GM19324 (cell line): Measurements from ENCODE around the gene SERPINA9.
A peak's percentile ranks its signal among the peaks of the same experiment; 100 is the strongest.
"Not testable (repeated sequence)": the region's sequence is repeated elsewhere in the genome, so short reads cannot be mapped to it uniquely, and the experiment has no call there.

Experiments used
- ATAC-seq: cut with Tn5 transposase; IDR thresholded peaks from one replicate; pipeline ENCODE4 v1.9.1; 2021; ENCODE audit warnings: mild to moderate bottlenecking, moderate library complexity; ENCODE audit not compliant: unreplicated experiment, low FRiP score

The SERPINA9 gene

DNA sequence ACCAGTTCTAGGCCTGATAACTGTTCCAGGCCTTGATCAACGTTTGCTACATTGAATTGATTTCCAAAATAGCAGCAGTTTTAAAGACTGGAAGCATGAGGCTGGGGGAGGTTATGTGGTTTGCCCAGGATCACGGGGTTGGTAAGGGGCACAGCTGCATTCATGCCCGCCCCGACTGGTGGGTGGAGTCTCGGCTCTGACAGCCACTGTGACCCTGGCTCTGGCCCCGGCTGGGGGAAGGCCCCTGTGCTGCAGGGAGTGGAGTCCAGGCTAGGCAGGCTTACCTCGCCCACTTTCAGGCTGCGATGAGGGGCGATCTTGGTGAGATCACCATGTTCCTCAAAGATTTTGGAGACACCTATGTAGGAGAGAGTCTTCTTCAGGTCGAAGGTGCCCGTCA is 13.3 kb upstream of the SERPINA9 start:
- ATAC-seq, result no peak

DNA sequence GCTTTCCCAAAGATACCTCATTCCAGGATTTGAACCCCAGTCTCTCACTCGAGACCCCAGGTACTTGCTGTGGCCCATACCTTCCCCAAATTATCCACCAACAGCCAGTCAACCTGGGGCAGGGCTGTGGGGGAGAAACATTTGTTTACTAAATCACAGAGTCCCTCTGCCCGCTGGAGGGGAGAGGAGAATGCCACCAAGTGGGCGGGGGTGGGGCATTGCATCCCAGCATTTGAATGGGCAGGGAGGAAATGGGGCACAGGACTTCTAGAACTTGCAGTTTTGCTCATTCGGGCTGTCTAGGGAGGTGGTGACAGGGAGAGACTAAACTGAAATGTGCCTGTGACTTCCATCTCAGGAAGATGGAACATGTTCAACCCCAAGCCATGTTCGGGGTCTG is 10.9 kb upstream of the SERPINA9 start:
- ATAC-seq, result no peak

DNA sequence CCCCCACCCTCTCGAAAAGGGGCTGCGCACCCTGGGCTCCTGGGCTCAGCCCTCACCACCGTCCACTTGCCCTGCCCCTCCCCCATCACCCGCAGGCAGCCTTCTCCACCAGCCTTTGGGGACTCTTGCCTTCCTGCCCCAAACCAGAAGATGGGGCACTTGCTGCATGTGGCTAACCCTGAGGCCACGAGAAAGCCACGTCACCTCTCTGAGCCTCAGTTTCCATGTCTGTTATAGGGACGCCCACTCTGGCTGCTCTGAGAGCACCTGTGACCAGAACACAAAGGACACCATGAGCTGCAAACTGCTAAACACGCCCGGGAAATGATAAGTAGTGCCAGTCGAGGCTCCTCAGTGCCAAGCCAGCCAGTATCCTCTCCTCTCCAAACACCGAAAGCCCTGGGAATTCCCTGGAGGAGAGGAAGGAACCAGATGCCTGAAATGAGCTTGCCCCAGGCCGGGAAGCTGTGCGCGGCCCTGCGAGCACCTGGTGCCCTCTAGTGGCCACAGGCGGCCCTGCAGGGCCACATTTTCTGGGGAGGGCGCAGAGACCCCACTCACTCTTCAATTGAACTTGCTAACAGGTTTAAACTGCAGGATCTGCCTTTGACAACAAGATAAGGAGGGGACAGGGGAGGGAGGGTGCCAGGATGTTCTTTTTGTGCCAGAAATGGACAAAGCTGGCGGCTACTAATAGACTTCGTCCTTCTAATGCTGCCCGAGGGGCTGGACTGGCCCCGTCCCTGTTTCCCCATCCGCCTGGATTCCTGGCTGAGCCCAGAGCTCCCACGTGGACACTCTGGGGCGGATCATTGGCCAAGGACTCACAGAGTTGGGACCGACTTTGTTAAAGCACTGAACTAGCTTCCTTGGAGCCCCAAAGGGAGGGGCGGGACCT is 10.2 kb upstream of the SERPINA9 start:
- ATAC-seq, result no peak

DNA sequence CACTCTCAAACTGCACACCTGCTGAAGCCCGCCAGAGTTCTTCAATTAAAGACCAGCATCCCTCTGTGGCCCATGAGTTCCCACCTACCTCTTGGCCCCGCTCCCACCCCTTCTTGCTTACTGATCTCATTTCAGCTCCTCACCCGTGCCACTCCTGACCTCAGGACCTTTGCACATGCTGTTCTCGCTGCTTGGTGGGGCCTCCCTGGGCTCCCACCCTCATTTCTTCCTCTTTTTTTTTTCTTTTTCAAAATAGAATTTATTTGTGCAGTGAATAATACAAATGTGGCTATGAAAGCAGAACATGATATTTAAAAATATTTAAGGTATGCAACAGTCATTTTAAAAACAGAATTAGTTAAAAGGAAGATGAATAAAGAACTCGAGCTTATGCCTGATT is 8.5 kb upstream of the SERPINA9 start:
- no peak for ATAC-seq

DNA sequence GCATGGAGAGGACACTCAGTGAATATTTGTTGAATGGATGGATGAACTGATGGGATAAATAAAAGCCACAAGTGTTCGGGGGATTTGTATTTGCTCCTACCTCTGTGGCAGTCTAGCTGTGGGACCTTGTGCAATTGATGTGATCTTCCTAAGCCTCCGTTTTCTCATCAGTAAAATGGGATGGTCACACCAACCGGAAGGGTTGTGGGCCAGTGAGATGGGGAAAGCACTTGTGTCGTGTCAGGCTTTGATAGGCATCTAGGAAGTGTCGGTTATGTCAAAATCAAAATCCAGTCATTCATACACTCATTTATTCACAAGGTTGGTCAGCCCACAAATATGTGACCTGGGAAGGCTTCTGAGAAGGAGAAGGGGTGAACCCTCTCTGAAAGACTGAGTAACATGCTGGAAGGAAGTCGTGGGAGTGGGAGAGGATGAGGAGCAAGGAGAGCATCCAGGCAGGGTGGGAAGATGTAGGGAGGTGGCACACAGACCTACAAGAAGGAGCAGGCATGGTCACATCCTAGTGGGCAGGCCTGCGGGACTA is 7.8 kb upstream of the SERPINA9 start:
- ATAC-seq, result no peak

DNA sequence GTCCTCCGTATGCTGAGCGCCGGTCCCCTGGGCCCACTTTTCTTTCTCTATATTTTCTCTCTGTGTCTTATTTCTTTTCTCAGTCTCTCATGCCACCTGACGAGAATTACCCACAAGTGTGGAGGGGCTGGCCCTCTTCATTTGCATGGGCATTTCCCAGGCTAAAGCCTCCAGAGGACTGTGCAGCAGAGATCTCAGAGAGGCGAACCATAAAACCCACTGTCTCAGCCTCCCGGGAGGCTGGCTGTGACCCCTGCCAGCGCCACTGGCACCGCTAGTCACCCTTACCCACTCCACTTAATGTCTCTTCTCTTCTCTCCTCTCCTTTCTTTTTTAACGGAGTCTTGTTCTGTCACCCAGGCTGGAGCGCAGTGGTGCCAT is 7.1 kb upstream of the SERPINA9 start:
- ATAC-seq, result peak; percentile 61

DNA sequence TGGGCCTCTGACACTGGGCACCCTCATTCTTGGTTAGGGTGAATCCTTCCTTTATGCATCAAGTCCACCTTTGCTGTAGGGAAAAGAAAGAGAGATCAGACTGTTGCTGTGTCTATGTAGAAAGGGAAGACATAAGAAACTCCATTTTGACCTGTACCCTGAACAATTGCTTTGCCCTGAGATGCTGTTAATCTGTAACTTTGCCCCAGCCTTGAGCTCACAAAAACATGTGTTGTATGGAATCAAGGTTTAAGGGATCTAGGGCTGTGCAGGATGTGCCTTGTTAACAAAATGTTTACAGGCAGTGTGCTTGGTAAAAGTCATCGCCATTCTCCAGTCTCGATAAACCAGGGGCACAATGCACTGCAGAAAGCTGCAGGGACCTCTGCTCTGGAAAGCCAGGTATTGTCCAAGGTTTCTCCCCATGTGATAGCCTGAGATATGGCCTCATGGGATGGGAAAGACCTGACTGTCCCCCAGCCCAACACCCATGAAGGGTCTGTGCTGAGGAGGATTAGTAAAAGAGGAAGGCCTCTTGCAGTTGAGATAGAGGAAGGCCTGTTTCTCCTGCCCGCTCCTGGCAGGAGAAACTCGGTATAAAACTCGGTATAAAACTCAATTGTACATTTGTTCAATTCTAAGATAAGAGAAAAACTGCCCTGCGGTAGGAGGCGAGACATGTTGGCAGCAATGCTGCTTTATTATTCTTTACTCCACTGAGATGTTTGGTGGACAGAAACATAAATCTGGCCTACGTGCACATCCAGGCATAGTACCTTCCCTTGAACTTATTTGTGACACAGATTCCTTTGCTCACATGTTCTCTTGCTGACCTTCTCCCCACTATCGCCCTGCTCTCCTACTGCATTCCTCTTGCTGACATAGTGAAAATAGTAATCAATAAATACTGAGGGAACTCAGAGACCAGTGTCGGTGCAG is 6.4 kb upstream of the SERPINA9 start:
- ATAC-seq, result not testable (repeated sequence)

DNA sequence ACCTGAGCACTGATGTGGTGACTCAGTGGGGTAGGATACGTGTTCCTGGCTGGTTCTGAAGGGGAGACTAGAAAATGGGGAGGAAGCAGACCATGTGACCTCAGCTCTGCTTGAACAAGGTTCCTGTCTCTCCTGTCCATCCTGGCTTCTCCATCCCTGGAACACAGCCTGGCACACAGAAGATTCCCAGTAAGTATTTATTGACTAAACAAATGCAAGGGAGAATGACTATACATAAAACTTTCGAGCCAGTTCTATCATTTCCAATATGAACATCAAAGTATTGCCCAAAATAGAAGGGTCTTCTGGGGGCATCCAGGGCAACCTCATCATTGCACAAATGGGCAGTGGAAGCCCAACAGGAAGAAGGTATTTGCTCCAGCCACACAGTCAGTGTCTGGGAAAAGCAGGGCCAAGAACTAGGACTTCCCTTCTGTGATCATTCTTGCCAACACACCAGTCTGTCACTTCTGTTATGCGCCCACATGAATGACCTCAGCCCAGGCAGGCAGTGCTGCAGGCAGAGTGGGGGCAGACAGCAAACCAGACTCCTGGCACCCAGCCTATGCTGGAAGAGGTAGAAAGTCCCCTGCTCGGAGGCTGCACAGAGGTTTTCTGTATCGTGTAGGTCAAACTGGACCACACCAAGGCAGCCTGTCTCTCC is 5.6 kb upstream of the SERPINA9 start:
- ATAC-seq, result no peak

DNA sequence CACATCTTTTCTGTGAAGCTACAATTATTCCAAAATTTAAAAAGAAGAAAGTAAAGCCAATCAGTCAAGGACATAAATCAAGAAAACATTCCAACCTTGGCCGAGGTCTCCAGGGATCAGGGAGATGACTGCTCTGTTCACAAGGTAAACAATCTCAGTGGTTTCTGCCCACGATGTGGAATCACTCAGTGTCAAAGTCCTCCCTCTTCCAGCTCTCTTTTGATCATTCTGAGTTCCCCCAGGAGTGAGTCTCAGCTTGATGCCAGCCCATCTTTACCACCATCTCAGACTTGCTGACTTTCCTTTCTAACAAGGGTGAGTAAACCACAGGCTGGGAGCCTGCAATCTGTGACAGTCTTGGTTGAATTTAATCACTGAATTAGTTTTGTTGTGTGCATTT is 4.8 kb upstream of the SERPINA9 start:
- no peak for ATAC-seq

DNA sequence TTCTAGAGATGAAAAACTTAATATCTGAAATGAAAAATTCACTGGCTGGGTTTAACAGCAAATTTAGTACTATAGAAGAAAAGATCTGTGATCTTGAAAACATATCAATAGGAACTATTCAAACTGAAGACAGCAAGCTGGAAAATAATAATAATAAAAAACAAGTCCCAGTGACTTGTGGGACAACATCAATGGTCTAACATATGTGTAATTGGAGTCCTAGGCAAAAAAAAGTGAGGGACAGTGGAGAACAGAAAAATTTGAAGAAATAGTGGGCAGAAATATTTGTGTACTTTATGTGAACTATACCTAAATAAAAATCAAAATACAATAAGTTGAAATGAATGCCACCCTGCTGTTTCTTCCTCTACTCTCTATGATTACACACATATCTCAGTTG is 2.4 kb upstream of the SERPINA9 start:
- ATAC-seq, result no peak

DNA sequence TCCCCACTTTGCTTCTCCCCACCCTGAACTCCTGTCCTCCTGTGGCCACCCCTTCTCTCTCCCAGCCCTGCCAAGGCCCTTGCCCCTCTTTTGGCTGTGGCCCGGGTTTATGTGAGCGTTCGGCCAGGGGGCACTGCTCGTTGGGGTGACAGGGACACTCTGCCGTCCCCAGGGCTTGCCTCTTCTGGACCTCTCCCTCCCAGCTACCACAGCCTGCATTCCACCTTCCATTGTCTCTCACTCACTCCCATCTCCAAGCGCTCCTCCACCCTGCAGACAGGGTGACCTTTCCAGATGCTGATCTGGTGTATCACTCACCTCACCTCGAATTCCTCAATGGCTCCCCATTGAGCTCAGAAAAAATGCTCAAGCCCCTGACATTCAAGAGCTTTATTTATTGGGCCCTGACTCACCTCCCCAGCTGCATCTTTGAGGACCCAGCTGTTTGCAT is 1.4 kb downstream of the SERPINA9 start:
- no peak for ATAC-seq

DNA sequence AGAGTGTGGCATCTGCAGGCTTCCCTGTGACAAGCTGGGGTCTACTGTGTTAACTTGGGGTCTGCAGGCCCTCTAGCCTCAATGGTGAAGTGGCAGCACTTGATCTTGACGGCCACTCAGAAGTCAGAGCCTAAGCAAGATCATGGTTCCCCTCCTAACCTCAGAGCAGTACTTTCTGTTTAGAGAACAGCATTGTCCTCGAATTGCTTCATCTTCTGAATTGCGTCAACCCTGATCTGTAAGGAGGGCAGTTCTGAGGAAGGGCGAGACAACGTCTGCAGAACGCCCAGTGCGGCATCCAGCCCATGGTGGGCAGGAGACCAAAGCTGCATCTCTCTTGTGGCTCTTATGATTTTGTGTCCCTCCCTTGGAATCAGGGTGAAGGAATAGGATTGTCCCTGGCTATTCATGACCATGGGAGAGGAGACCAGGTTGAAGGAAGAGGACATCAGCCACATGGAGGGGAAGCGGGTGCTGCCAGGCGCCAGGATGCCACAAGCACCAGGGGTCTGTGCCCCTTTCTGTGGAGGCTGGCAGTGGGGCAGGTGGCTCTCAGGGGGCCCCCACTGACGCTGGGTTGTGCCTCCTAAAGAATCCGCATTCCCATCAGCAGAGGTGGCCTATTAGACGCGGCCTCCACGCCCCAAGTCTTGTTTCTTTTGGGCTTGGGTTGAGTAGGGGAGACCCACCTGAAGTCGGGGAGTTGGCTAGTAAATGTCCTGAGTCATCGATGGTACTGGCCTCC is 2.2 kb downstream of the SERPINA9 start:
- ATAC-seq, result no peak

DNA sequence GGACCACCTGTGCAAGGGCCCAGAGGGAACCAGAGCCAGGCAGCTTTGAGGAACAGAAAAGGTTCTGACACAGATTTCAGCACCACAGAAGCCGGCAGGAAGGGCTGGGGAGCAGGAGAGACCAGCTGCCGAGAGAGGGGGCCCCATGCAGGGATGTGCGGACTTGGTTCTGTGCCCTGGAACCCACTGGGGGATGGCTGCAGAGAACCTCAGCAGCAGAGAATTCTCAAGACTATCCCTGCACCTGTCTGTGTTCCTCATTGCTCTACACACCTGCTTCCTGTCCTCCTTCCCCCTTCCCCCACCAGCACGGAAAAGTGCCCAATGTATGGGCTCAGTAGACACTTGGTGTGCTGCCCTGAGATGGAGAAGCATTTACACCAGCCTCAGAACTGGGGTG is 3.2 kb downstream of the SERPINA9 start:
- no peak for ATAC-seq

DNA sequence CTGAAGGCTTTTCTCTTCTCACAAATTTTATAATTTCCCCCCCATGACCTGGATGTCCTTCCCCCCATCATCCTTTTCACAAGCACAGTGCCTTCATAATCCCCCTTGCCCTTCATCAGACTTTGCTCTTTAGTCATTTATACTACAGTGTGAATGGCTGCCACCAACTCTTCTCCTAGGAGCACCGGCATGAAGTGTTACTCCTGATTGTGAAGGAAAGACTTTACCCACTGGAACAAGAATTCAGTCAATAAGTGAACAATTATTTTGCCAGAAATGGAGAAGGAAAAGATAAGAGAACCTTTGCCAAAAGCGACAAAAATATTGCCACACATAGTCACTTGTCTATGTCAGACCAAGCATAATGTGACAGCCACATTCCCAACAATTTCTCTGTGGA is 5.0 kb downstream of the SERPINA9 start:
- ATAC-seq, result no peak

DNA sequence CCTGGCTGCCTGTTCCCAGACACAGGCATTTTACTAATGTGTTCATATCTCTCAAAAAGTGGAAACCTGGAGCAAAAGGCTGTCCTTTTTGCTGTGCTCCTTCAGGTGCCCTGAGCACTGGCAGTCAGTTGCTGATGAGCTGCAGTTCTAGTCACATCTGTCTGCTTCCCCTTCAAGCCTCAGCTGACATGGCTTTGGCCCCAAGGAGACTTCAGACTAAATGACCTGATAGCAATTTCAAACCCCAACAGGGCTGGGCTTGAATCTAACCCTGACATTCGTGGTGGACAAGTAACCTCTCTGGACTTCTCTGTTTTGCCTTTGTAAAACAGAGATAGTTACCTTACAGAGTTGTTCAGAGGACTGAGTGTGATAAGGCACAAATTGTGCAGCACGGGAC is 5.7 kb downstream of the SERPINA9 start:
- no peak for ATAC-seq

DNA sequence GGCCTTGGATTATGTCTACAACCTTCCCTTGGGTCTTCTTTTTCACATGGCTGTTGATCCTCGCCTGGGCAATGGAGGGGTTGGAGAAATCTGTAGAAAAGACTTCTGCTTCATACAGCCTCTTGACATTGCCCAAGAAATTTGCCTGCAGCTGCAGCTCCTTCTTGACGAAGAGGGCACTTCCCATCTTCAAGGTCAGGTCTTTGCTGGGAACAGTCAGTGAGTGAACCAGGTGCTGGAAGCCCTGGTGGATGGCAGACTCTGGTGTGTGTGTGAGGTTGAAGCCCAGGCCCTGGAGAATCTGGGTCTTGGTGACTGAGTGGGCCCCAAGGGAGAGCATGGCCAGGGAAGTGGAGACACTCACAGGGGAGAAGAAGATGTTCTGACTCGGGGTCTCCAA is 6.7 kb downstream of the SERPINA9 start:
- ATAC-seq, result no peak

DNA sequence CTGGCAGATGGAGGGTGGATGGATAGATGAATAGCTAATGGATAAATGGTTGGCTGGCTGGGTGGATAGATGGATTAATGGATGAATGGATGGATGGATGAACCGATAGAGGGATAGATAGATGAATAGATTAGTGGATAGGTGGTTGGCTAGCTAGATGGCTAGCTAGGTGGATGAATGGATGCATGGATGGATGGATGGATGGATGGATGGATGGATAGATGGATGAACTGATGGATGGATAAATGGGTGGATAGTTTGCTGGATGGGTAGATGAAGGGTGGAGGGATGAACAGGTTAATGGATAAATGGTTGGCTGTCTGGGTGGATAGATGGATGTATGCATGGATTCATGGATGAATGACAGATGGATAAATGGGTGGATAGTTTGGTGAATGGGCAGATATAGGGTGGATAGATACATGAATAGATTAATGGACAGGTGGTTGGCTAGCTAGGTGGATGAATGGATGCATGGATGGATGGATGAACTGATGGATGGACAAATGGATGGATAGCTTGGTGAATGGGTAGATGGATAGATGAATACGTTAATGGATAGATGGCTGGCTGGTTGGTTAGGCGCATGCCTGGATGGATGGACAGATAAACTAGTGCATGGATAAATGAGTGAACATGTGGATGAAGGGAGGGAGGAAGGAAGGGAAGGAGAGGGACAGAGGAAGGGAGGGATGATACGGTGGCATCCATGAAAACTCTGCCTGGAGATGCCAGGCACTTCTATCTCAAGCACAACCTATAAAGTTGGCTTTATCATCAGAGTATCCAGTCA is 8.1 kb downstream of the SERPINA9 start:
- ATAC-seq, result no peak

DNA sequence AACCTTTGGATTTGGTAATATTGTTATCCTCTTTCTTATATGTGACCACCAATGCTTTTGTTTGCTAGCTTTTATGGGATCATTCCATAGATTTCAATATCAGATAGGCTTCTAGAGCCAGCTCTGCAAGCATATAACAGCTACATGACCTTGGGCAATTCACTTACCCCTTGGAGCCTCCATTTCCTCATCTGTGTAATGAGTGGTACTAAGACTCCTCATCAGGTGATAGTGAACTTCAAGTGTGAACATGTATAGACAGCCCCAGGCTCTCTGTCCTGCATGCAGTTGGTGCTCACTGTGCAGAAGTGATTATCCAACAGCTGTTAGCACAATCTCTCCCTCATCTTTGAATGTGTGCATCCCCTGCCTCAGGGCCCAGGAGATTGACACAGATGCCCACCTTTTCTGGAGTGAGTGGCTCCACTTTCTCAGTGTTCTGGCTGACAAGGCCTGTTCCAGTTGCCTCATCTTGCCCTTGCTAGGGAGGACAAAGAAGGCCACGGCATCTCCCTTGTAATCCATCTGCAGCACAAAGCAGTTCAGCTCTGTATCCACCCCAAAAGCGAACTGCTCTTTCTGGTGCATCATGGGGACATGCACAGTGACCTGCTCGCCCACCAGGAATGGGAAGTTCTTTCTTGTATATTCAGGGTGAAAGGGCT is 9.2 kb downstream of the SERPINA9 start:
- no peak for ATAC-seq

DNA sequence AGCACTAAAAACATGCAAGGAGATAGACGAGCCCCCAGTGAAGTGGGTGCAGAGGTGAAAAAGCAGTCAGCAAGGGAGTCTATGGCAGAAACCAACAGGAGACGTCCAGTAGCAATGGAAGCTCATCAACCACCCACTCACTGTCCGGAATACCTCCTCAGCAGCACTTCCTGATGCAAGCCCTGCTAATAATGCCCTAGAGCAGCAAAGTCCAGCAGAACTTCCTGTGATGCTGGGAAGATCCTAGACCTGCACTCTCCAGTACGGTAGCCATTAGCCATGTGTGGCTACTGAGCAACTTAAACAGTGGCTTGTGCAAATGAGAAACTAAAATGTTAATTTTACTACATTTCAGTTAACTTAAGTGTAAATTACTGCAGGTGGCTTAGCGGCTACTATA is 11.0 kb downstream of the SERPINA9 start:
- no peak for ATAC-seq
